GM23248 (cell line): ENCODE data around the gene RBPJ.
A peak's percentile ranks its signal among the peaks of the same experiment; 100 is the strongest.

Source experiments
- EZH2 ChIP-seq: fragments of 200-600 bp; sonication (generic); IDR thresholded peaks from 2 replicates; pipeline ENCODE4 v1.6.1; 2018; ENCODE audit warnings: antibody characterized with exemption, mild to moderate bottlenecking; ENCODE audit not compliant: insufficient read depth, poor library complexity, severe bottlenecking
- EZH2phosphoT487 ChIP-seq: fragments of 200-600 bp; sonication (generic); IDR thresholded peaks from 2 replicates; pipeline ENCODE4 v1.6.1; 2018; ENCODE audit warnings: antibody characterized with exemption, moderate library complexity, mild to moderate bottlenecking, low read depth; ENCODE audit not compliant: insufficient read depth

GRCh38 chr4:26326791-26327190, 6.0 kb downstream of the RBPJ start:
- TF ChIP-seq EZH2 (no peak), EZH2phosphoT487 (peak; percentile 91)
